CD4-positive, alpha-beta T cell treated with Interleukin-6 for 4 hours (primary cell): ENCODE measurements around the gene HAGHL.
"Not testable (repeated sequence)": the region's sequence is repeated elsewhere in the genome, so short reads cannot be mapped to it uniquely, and the experiment has no call there.

Experiments
- DNase-seq: peaks from one replicate; pipeline ENCODE4 v3.0.0-alpha.2; 2020; ENCODE audit warnings: mixed read lengths

HAGHL gene

DNA sequence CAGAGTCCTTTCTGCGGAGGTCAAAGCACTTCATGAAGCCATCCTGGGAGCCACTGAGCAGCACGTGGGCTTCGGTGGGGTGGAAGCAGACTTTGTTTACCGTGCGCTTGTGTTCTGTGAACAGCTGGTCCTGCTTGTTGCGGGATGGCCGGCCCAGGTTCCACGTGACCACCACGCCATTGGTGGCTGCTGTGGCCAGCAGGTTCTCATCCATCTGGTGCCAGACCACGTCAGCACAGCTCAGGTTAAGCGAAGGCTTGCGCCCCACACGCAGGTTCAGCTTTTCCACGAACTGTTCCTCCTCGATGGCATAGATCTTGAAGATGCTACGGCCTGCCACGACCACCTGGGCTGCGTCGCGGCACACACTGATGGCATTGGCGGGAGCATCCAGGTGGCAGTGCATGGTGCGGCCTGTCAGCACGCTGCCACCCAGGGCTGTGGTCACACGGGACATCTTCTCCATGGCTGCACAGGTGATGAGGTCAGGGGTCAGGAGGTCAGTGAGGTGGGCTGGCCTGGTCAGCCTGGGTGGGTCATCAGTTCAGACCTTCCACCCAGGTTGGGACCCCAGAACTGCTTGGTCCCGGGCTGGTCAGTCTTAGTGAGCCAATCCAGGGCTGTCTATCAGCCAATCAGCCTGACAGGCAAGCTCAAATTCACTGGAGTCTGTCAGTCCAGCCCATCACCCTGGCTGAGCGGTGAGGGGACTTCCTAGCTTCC lies 37.6 kb upstream of the HAGHL start:
- DNase-seq, result no peak

DNA sequence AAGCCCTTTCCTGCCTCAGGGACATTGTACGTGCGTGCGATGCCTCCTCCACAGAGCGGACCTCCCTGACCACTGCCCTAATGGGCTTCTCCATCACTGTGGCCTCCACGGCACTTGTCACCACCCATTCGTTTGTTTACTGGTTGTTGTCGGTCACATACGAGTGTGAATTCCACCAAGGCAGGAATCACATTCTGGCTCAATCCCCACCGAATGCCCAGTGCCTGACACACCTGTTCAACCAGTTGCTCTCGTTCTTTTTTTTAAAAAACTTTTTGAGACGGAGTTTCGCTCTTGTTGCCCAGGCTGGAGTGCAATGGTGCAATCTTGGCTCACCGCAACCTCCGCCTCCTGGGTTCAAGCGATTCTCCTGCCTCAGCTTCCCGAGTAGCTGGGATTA lies 35.7 kb upstream of the HAGHL start:
- not testable (repeated sequence) for DNase-seq

DNA sequence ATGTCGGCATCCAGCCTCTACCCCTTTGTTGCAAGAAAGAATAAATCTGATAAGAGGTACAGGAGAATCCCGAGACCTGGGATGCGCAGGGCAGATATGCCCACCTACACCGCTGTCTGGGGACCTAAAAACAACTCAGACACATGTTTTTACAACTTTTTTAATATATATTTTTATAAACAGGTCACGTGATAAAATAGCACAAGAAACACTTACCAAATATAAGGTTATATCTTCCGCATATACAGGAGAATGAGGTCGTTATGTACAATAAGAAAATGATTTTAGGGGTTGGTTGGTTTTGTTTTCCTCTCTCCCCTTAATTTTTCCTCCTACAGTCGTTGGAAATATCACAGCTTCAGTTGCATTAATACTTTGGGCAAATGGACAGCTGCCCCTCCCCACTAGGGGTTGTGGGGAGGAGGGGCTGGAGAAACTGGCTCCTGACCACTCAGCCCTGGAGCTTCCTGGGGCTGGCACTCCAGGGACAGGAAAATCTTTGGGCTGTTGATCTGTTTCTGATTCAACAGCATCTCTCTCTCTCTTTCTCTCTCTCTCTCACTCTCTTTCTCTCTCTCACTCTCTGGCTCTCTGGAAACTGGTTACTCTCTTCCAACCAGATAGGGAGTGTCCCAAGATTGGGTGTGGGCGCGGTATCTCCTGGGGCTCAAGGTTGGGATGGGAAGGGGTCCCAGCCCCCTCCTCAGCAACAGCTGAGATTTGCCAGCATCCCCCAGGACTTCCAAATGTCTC lies 34.4 kb upstream of the HAGHL start:
- no peak for DNase-seq

DNA sequence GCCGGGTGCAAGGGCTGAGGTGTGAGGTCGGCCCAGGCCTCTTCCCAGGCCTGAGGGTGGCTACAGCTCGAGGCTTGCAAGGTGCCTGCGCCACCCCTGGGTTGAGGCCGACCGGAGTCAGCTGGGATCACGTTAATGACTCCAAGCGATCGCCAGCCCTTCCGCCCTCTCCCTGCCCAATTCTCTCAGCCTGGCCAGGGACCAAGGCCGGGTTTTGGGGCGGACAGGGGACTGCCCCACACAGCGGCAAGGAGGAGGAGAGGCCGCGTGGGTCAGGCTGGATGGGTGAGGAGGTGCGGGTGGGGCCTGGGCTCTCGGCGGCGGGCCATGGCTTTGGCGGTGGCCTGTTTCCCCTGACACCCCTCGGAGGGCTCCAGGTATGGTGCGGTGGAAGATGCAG lies 33.5 kb upstream of the HAGHL start:
- no peak for DNase-seq

DNA sequence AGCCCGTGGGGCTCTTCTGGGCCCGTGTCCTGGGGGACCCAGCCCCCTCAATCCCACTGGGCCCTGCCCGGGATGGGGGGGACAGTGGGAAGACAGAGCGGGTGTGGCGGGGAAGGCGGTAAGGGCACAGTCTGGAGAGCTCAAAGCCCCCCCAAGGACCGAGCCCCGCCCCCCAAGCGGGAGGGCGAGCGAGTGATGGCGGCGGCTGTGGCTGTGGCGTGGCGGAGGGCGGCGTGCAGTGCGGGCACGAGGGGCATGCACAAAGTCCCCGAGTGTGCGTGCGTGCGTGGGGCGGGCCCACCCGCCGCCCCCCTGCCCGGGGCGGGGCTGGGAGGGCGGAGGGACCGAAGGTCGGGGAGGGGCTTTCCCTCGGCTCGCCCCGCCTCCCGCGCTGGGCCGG lies 33.1 kb upstream of the HAGHL start:
- DNase-seq, result no peak

DNA sequence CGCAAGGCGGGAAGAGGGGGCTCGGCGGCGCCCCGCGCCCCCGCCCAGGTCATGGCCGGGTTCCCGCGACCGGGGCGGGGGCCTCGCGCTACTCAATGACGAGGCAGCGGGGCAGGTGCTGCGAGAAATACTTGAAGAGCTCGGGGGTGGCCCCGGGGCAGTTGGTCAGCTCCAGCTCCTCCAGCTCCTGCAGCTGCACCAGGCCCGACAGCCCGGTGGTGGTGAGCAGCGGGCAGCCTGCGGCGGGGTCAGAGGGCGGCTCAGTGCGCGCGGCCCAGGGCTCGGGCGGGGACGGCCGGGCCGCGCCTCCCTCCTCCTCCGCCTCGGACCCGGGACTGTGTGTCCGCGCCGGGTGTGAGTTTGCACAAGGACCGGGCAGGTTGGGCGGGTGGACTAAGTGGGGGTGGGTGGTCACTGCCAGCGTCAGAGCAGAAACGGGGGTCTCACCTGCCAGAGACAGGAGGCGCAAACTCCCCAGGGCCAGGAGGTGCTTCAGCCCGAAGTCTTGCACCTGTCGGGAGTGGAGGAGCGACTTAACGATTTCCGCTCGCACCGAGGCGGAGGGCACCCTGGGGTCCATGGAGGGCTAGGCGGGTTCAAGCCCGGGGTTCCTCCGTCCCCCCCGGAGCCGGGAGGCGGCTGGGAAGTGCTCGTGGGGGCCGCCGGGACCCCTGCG lies 32.6 kb upstream of the HAGHL start:
- DNase-seq, result peak; percentile 28

DNA sequence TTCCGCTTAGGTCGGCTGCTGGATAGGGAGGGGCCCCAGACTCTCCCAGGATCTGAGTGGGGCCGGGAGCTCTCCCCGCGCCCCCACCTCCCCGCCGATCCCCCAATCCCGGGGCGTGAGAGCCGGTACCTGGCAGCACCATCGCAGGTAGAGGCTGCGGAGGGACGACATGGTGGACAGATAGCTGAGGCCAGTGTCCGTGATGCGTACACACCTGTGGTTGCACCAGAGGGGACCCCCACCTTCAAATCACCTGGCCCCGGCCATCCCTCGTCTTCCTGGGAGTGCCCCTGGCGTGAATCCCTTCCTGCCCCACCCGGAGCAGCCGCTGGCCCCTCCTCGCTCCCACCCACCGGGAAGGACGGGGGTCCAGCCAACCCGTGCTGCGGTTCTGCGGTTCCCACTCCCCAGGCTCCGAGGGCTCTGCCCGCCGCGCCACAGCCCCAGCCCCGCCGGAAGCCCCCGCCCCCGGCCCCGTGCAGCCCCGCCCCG lies 32.0 kb upstream of the HAGHL start:
- no peak for DNase-seq

DNA sequence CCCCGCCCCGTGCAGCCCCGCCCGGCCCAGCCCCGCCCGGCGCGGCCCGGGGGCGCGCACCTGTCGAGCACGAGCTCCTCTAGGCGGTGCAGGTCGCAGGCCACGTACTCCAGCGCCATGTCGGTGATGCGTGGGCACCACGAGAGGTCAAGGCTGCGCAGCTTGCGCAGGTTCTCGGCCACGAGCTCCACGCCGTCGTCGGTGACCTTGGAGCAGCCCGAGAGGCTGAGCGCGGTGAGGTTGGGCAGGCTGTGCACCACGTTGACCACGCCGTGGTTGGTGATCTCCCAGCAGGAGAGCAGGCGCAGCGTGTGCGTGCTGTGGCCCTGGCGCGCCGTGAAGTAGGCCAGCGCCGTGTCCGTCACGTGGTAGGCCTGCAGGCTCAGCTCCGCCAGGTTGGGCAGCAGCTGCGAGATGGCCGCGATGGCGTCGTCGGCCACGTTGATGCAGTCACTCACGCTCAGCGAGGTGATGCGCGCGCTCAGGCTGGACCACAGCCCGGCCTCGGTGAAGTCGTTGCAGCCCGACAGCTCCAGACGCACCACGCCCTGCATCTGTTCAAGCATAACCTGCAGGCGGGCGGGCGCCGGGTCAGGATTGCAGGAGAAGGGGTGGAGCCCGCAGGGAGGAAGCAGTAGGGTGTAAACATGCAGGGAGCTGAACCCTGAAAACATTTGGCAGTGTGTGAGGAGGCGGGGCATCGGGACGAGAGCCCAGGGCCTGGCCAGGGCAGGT lies 31.4 kb upstream of the HAGHL start:
- peak; percentile 81 for DNase-seq

DNA sequence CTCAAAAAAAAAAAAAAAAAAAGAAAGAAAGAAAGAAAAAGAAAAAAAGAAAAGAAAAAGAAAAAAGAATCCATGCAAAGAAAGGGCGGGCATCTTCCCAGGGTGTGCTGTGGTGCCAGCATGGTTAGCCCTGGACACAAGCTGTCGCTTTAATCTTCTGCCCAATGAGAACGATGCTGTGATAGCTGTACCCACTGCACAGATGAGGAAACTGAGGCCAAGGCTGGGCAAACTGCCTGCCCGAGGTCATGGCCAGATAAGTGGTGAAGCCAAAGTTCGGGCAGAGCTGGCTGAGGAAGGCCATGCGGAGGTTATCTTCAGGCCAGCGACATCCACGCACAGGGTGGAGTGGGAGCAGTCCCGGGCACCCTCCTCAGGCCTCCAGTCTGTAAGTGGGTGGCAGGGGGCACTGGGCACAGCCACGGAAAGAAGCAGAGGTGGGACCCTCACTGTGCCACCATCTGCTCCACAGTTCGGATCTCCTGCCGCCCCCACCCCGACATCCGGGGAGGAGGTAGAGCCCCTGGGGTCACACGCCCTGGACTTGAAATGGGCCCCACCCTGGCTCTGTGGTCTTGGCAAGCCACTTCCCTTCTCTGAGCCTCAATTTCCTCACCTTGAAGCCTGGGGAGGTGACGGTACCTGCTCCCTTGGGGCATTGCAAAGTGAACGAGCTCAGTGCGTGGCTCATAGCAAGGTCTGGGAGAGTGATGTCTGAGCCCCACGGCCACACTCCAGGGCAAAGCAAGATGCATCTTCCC lies 27.8 kb upstream of the HAGHL start:
- no peak for DNase-seq

DNA sequence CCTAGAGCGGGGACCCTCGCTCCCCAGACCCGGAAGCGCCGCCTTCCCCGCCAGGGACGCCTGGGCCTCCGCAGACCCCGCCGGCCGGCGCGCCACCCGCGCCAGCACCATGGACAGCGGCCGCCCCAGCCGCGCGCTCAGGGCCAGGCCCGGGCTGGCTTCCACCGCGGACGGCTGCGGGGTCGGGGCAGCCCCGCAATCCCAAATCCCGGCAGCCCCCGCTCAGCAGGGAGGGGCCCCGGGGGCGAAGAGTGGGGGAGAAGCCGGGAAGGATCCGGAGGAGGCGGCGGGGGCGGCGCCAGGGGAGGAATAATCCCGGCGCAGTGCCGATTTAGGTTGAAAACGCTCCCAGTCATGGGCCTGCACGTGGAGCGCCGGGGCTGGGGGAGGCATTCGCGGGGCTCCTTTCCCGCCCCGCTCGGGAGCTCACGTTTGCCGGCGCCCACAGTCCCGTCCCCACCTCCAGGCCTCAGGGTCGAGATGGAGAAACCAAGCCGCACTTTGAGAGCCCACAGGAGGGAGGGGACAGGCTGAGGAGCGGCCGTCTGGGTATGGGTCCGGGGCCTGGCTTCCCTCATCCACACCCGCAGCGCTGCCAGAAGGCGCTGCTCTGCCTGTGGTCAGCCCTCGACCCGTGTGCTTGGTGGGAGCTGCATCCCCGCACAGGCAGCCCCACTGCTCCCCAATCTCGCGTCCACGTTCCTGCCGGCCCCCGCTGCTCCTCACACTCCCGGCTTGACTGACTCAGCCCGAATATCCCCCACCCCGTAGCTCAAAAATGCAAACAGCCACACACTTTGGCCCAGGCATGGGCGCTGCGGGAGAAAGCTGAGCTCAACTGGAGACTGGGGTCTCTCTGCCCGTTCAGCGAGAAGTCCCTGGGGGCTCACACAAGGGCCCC lies 26.0 kb upstream of the HAGHL start:
- peak; percentile 56 for DNase-seq

DNA sequence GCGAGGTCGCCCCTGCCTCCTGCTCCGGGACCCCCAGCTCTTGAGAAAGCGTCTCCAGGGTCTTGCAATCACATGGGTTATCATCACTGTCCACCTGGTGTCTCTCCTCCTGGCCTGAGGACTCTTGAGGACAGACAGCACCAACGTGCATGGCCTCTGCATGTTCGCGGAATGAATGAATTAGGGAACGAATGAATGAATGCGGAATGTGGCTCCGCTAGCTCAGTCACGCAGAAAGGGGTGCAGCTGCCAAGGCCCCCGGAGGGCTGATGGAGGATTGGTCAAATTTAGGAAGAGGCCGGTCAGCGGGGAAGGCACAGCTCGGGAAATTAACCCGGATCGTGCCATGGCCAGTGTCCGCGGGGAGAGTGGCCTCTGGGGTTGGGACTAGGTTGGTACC lies 24.6 kb upstream of the HAGHL start:
- no peak for DNase-seq

DNA sequence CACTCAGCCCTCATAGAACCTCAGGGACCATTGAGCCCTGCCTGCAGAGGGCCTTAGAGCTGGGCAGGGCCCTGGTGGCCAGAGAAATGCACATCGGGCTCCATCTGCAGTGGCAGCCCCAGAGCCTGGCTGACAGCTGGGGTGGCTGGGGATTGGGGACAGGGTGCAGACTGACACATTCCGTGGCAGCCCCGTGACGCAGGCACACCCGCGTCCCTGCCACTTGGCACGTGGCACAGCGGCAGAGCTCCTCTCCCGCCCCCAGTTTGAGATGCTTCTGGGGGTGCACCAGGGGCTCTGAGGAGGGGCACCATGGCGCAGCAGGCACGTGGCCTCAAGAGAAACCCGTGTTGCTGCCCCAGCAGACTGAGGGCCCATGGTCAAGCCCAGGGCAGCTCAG lies 23.5 kb upstream of the HAGHL start:
- no peak for DNase-seq

DNA sequence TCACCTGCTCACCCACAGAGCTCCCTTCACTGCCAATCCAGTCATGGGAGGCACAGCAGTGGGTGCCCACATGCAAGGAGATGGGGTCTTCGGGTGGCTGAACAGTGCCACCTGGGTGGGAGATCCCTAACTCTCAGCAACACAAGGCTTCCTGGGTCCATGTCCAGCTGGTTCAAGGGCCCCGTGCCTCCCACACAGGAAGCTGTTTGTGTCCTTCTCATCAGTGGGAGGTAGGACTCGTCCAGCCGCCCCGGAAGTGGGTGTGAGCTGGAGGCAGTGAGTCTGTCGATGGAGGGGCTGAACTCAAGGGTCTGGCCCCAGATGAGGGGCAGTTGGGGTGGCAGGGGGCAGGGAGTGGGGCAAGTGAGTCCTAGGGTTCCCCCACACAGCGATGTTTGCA lies 22.9 kb upstream of the HAGHL start:
- no peak for DNase-seq

DNA sequence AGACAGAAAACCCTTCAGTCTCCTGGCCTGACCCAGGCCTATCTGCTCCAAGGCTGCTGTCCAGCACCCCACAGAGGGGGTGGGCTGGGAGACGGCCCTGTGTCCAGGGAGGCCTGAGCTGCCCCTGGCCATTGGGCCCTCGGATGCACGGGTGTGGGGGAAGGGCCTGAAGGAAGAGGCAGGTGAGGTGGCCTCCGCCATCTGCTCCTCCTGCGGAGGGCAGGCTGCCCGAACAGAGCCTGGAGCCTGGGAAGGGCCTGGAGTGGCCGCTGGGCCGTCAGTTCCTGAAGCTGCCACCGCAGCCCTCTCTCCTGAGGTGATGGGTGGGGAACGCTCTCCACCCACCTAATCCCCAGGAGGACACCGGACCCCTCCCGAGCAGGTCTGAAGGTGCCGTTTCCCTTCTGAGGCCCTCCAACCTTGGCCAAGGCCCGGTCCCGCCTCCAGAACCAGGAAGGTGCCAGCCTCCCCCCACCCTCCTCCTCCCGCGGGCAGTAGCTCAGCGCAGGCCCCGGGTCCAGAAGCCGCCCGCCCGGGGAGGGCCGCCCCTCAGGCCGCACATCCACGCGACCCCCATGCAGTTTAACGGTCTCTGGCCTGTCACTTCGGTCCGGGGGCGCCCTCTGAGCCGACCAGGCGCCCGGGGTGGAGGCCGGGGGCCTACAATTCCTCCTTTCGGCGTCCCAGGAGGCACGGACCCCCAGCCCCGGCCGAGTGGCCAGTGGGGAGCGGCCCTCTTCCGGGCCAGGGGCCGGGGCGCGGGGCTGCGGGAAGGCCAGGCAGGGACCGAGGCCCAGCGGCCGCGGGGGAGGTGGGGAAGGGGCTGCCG lies 22.1 kb upstream of the HAGHL start:
- DNase-seq, result no peak

DNA sequence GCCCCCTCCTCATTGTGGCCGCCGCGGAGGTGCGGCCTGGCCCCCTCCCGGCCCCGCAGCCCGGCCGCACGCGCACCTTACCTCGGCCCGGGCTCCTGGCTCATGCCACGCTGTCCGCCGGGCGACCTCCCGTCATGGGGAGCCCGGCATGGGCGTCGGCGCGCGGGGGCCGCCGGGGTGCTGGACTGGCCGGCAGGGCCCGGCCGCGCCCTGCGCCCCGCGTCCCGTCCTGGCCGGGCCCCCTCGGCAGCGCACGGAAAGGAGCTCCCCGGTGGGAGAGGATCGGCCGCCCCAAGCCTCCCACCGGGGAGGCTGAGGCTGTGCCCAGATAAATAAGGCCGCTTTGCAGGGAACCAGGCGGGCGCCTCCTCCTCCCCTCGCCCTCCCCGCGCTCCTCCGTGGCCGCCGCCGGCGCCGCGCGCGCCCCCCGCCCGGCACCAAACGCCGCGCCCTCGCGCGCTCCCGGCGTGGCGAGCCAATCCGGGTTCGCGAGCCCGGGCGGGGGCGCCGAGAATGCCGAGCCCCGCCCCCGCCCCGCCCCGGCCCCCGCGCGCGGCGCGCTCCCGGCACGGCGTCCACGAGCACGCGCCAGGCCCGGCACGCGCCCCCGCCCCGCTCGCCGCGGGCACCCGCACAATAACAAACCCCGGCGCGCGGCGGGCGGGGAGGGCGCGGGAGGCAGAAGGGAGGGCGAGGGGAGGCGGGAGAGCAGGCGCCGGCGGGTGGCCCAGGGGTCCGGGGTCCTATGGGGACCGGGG lies 21.3 kb upstream of the HAGHL start, which contains the start of gene FBXL16:
TSS of gene FBXL16 (minus strand) at position 371 of the 758 bp plus-strand sequence. CDS start 8,396 bp downstream, outside the sequence.
- no peak for DNase-seq

DNA sequence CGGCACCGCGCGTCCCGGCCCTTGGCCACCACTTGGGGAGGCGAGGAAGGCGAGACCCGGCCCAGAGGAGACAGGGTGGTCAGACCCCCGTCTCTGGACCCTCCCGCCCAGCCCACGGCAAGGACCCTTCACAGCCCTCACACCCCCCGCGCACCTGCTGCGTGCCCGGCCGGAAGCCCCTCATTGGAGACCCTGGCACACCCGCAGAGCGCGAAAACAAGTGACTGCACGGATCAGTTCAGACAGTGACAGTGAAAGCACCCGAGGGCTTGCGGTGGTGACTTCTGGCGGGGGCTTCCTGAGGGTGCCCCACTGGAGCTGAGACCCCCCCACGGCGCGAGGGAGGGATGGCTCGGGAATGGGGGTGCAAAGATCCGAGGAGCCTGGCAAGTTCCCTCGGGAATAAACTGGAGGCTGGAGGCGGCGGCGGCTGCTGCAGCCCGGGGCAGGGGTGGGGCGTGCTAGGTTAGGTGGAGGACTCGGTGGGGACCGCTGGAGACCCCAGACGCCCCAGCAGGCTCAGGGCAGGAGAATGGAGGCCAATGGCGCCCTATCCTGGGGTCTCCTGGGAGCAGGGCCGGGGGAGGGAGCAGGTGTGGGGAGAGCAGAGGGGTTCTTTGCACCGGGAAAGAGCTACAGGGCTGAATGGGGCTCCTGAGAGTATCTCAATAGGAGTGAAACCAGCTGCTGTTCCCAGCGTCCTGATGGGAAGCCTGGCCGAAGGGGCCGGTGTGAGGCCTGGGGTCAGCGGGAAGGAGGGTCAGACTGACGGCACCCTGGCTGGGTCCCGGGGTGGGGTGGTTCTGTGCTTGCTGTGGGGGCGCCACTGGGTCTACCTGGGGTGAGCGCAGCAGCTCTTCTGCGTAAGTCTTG lies 20.5 kb upstream of the HAGHL start:
- DNase-seq, result no peak

DNA sequence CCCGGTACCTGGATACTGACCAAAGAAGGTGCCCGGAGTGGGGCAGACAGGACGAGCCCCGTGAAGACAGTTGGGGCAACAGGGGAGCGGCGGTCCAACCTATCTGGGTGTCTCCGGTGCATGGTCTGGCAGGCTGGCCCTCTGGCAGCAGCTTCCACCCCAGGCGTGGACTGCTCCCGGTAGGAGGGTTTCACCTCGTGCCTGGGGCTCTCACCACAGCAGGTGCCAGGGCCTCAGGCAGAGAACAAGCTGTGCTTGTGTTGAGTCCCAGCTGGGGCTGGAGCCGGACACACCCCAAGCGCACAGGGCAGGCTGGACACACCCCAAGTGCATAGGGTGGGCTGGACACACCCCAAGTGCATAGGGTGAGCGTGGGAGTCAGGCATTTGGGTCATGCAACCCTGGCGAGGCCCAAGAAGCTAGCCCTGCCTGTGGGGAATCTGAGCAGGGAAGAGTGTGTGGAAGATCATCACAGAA lies 19.8 kb upstream of the HAGHL start:
- DNase-seq, result no peak

DNA sequence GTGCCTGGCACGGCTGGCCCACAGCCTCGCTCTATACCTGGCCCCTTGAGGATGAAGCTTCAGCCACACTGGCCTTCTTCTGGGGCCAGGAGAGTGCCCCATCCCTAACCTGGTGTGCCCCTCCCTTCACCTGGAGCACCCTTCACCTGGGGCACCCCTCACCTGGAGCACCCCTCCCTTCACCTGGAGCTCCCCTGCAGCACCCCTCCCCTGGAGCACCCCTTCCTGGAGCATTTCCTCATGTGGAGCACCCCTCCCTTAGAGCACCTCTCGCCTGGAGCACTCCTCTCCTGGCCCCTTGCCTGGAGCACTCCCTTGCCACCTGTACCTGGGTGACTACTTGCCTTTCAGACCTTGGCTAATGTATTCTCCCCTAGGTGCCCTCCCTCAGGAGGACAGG lies 18.9 kb upstream of the HAGHL start:
- no peak for DNase-seq
